Measurements from ENCODE around the gene VIPAS39. TPM values are rescaled to one million over a fixed set of nuclear protein-coding genes. Genes with fewer than 3 reads are reported as not detected.
A peak's percentile ranks its signal among the peaks of the same experiment; 100 is the strongest.

The VIPAS39 gene
- total and polyA plus RNA-seq, 2 of the 13 experiments (the other 11 are each of a cell fraction or from before 2014, with no cell fraction given) = 13.3 to 21.5 TPM

DNA sequence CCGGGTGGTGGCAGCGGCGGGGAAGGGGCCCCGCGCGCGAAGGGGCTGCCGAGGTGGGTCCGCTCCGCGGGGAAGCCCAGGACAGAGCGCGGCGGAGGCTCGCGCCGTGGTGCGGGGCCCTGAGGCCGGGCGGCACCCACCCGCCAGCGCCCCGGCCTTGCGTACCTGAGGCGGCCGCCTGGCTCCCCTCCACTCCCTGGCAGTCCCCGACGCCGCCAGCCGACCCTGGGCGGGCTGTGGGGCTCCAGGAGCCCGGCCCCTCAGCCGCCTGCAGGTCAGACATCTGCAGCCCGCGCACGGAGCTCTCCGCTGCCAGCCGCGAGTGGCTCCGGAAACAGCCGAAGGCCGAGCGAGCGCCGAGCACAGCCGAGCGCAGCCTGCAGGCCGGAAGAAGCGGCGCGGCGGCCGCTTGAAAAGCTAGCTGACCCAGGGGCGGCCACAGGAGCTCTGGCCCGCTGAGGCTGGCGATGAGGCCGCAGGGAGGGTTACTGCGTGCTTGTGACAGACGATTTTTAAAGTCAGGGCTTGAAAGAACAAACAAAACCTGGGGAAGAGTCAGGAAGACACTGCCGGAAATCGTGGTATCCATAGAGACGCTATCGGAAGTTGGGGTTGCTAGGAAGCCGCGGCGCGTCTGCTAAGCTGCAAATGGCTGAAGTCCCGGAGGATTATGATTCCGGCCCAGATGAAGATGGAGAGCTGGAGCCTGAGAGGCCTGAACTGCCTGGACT, 80.5 kb downstream of the VIPAS39 start, which contains the start of the genes SAMD15 and TMED8 (continued):
- TF ChIP-seq ZBTB20 (CRISPR knock-in tag; IDR thresholded peaks at IDR 0.05; ENCODE audit: borderline replicate concordance, low read depth) = 0 out of 2 replicates have a peak, but pooled peaks have one; percentile 18
- no peak for TF ChIP-seq SP2 (CRISPR knock-in tag; IDR thresholded peaks at IDR 0.05)
- no peak for TF ChIP-seq ZFP41 (CRISPR knock-in tag; IDR thresholded peaks at IDR 0.05; ENCODE audit: borderline replicate concordance)
- TF ChIP-seq ZNF761 (CRISPR knock-in tag; conservative IDR thresholded peaks at IDR 0.05) = no peak
- TF ChIP-seq NFYB (CRISPR knock-in tag; IDR thresholded peaks at IDR 0.05) = no peak
- TF ChIP-seq ZNF180 (CRISPR knock-in tag; IDR thresholded peaks at IDR 0.05; ENCODE audit: borderline replicate concordance, low read depth) = no peak
- no peak for TF ChIP-seq PRPF4 (IDR thresholded peaks at IDR 0.05; ENCODE audit: low read depth, low read length, poor library complexity, severe bottlenecking)
- TF ChIP-seq, protein P1, sequence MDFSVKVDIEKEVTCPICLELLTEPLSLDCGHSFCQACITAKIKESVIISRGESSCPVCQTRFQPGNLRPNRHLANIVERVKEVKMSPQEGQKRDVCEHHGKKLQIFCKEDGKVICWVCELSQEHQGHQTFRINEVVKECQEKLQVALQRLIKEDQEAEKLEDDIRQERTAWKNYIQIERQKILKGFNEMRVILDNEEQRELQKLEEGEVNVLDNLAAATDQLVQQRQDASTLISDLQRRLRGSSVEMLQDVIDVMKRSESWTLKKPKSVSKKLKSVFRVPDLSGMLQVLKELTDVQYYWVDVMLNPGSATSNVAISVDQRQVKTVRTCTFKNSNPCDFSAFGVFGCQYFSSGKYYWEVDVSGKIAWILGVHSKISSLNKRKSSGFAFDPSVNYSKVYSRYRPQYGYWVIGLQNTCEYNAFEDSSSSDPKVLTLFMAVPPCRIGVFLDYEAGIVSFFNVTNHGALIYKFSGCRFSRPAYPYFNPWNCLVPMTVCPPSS (IDR thresholded peaks at IDR 0.05) = no peak
- no peak for TF ChIP-seq SIX4 (CRISPR knock-in tag; IDR thresholded peaks at IDR 0.05)
- no peak for TF ChIP-seq MYNN (CRISPR knock-in tag; IDR thresholded peaks at IDR 0.05; ENCODE audit: low read depth)
- no peak for TF ChIP-seq ZNF773 (CRISPR knock-in tag; IDR thresholded peaks at IDR 0.05; ENCODE audit: borderline replicate concordance)
- no peak for TF ChIP-seq EHMT2 (IDR thresholded peaks at IDR 0.05; ENCODE audit: borderline replicate concordance, low read depth, low read length)
- TF ChIP-seq ZNF292 (CRISPR knock-in tag; IDR thresholded peaks at IDR 0.05; ENCODE audit: borderline replicate concordance, low read depth) = no peak
- TF ChIP-seq SALL1 (CRISPR knock-in tag; IDR thresholded peaks at IDR 0.05) = peak; percentile 56; the same call in 1 of the 2 replicates
- TF ChIP-seq, protein P2, sequence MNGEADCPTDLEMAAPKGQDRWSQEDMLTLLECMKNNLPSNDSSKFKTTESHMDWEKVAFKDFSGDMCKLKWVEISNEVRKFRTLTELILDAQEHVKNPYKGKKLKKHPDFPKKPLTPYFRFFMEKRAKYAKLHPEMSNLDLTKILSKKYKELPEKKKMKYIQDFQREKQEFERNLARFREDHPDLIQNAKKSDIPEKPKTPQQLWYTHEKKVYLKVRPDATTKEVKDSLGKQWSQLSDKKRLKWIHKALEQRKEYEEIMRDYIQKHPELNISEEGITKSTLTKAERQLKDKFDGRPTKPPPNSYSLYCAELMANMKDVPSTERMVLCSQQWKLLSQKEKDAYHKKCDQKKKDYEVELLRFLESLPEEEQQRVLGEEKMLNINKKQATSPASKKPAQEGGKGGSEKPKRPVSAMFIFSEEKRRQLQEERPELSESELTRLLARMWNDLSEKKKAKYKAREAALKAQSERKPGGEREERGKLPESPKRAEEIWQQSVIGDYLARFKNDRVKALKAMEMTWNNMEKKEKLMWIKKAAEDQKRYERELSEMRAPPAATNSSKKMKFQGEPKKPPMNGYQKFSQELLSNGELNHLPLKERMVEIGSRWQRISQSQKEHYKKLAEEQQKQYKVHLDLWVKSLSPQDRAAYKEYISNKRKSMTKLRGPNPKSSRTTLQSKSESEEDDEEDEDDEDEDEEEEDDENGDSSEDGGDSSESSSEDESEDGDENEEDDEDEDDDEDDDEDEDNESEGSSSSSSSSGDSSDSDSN (CRISPR knock-in tag; IDR thresholded peaks at IDR 0.05) = peak; percentile 97
- TF ChIP-seq, protein P3, sequence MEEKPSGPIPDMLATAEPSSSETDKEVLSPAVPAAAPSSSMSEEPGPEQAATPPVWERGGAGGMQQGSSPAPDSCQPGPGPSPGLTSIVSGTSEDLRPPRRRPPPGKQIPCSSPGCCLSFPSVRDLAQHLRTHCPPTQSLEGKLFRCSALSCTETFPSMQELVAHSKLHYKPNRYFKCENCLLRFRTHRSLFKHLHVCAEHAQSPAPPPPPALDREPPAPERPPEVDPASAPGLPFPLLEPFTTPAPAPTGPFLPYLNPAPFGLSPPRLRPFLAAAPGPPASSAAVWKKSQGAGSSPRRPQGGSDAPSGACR (CRISPR knock-in tag; IDR thresholded peaks at IDR 0.05) = no peak
- no peak for TF ChIP-seq ELF4 (CRISPR knock-in tag; IDR thresholded peaks at IDR 0.05; ENCODE audit: borderline replicate concordance)
- no peak for TF ChIP-seq DNMT1 (CRISPR knock-in tag; IDR thresholded peaks at IDR 0.05)
- no peak for TF ChIP-seq PAX8 (CRISPR knock-in tag; IDR thresholded peaks at IDR 0.05; ENCODE audit: borderline replicate concordance)
- TF ChIP-seq MXD4 (CRISPR knock-in tag; IDR thresholded peaks at IDR 0.05) = peak; percentile 60; the same call in 1 of the 2 replicates
- TF ChIP-seq NCOA1 (CRISPR knock-in tag; IDR thresholded peaks at IDR 0.05) = no peak
- peak; percentile 33; the same call in 1 of the 2 replicates for TF ChIP-seq MED1 (CRISPR knock-in tag; IDR thresholded peaks at IDR 0.05)
- no peak for TF ChIP-seq REL (CRISPR knock-in tag; conservative IDR thresholded peaks at IDR 0.05)
- TF ChIP-seq, protein P4, sequence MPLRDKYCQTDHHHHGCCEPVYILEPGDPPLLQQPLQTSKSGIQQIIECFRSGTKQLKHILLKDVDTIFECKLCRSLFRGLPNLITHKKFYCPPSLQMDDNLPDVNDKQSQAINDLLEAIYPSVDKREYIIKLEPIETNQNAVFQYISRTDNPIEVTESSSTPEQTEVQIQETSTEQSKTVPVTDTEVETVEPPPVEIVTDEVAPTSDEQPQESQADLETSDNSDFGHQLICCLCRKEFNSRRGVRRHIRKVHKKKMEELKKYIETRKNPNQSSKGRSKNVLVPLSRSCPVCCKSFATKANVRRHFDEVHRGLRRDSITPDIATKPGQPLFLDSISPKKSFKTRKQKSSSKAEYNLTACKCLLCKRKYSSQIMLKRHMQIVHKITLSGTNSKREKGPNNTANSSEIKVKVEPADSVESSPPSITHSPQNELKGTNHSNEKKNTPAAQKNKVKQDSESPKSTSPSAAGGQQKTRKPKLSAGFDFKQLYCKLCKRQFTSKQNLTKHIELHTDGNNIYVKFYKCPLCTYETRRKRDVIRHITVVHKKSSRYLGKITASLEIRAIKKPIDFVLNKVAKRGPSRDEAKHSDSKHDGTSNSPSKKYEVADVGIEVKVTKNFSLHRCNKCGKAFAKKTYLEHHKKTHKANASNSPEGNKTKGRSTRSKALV (CRISPR knock-in tag; IDR thresholded peaks at IDR 0.05) = peak; percentile 67; the same call in 1 of the 2 replicates
- no peak for TF ChIP-seq ZNF720 (CRISPR knock-in tag; IDR thresholded peaks at IDR 0.05)
